8988T (cell line): ENCODE measurements around the gene ING5.
"Not testable (repeated sequence)": the region's sequence is repeated elsewhere in the genome, so short reads cannot be mapped to it uniquely, and the experiment has no call there.

ENCODE experiments used
- DNase-seq: peaks from one replicate; pipeline ENCODE4 v3.0.0; 2011

ING5 gene

GRCh38 chr2:241741016-241741415 is 39.2 kb downstream of the ING5 start:
- DNase-seq: no peak

GRCh38 chr2:241742320-241742939 is 40.6 kb downstream of the ING5 start:
- no peak for DNase-seq

GRCh38 chr2:241743008-241743407 is 41.2 kb downstream of the ING5 start:
- not testable (repeated sequence) for DNase-seq

GRCh38 chr2:241743620-241744019 is 41.8 kb downstream of the ING5 start:
- no peak for DNase-seq

GRCh38 chr2:241744028-241744754 is 42.4 kb downstream of the ING5 start:
- DNase-seq: no peak

GRCh38 chr2:241745276-241745675 is 43.4 kb downstream of the ING5 start:
- DNase-seq: no peak

- no peak for DNase-seq
These were observed 44.2 kb downstream of the ING5 start for GRCh38 chr2:241746084-241746483.

GRCh38 chr2:241748468-241749256 is 46.8 kb downstream of the ING5 start:
- no peak for DNase-seq

- DNase-seq: no peak
These were observed 48.4 kb downstream of the ING5 start for GRCh38 chr2:241750076-241750840.

- no peak for DNase-seq
These were observed 49.3 kb downstream of the ING5 start for GRCh38 chr2:241751152-241751551.

GRCh38 chr2:241751776-241752175 is 49.9 kb downstream of the ING5 start:
- DNase-seq: no peak

- no peak for DNase-seq
These were observed 50.4 kb downstream of the ING5 start for GRCh38 chr2:241752253-241752652.

GRCh38 chr2:241752689-241753276 is 50.9 kb downstream of the ING5 start:
- no peak for DNase-seq

- no peak for DNase-seq
These were observed 51.7 kb downstream of the ING5 start for GRCh38 chr2:241753493-241753892.

- DNase-seq: no peak
These were observed 52.2 kb downstream of the ING5 start for GRCh38 chr2:241754042-241754441.

- no peak for DNase-seq
These were observed 53.3 kb downstream of the ING5 start for GRCh38 chr2:241755166-241755565.

GRCh38 chr2:241755777-241756176 is 53.9 kb downstream of the ING5 start:
- no peak for DNase-seq

- no peak for DNase-seq
These were observed 57.4 kb downstream of the ING5 start for GRCh38 chr2:241759067-241759807.

GRCh38 chr2:241759893-241760292 is 58.1 kb downstream of the ING5 start:
- not testable (repeated sequence) for DNase-seq

GRCh38 chr2:241760301-241760771 is 58.5 kb downstream of the ING5 start:
- no peak for DNase-seq

- DNase-seq: no peak
These were observed 60.6 kb downstream of the ING5 start for GRCh38 chr2:241762321-241762932.
